HG02852 (cell line): ENCODE measurements around the gene AFAP1L1.

Experiments
- ATAC-seq: cut with Tn5 transposase; IDR thresholded peaks from one replicate; pipeline ENCODE4 v1.9.1; 2021; ENCODE audit warnings: mild to moderate bottlenecking, moderate library complexity; ENCODE audit not compliant: unreplicated experiment

Gene AFAP1L1

GRCh38 chr5:149367972-149368645 lies 96.5 kb downstream of the AFAP1L1 start:
- no peak for ATAC-seq

GRCh38 chr5:149370878-149371277 lies 99.2 kb downstream of the AFAP1L1 start:
- no peak for ATAC-seq

- ATAC-seq = peak; percentile 85
Observed at GRCh38 chr5:149371296-149371962, 99.8 kb downstream of the AFAP1L1 start.

GRCh38 chr5:149372076-149372795 lies 100.6 kb downstream of the AFAP1L1 start:
- no peak for ATAC-seq

GRCh38 chr5:149372932-149373331 lies 101.3 kb downstream of the AFAP1L1 start:
- no peak for ATAC-seq

- ATAC-seq = no peak
Observed at GRCh38 chr5:149374303-149374702, 102.6 kb downstream of the AFAP1L1 start.

GRCh38 chr5:149374801-149375200 lies 103.1 kb downstream of the AFAP1L1 start:
- ATAC-seq = no peak

- ATAC-seq = no peak
Observed at GRCh38 chr5:149375434-149375833, 103.8 kb downstream of the AFAP1L1 start.

GRCh38 chr5:149376104-149376503 lies 104.4 kb downstream of the AFAP1L1 start:
- no peak for ATAC-seq

- no peak for ATAC-seq
Observed at GRCh38 chr5:149376711-149377447, 105.2 kb downstream of the AFAP1L1 start.

- ATAC-seq = no peak
Observed at GRCh38 chr5:149378241-149378820, 106.7 kb downstream of the AFAP1L1 start.

- ATAC-seq = no peak
Observed at GRCh38 chr5:149379177-149379761, 107.6 kb downstream of the AFAP1L1 start, which contains the start of gene IL17B. IL17B (minus strand) TSS chr5:149379292; CDS start chr5:149379225, 67 bp downstream.

GRCh38 chr5:149379818-149380374 lies 108.2 kb downstream of the AFAP1L1 start:
- ATAC-seq = no peak

- no peak for ATAC-seq
Observed at GRCh38 chr5:149380466-149381121, 108.9 kb downstream of the AFAP1L1 start.

- peak; percentile 17 for ATAC-seq
Observed at GRCh38 chr5:149381261-149381985, 109.8 kb downstream of the AFAP1L1 start.

GRCh38 chr5:149381986-149382338 lies 110.3 kb downstream of the AFAP1L1 start:
- ATAC-seq = peak; percentile 79

- no peak for ATAC-seq
Observed at GRCh38 chr5:149382517-149383220, 111.0 kb downstream of the AFAP1L1 start.

GRCh38 chr5:149383399-149383798 lies 111.7 kb downstream of the AFAP1L1 start:
- no peak for ATAC-seq
